ENCODE data around the gene PCF11.

PCF11 gene

DNA sequence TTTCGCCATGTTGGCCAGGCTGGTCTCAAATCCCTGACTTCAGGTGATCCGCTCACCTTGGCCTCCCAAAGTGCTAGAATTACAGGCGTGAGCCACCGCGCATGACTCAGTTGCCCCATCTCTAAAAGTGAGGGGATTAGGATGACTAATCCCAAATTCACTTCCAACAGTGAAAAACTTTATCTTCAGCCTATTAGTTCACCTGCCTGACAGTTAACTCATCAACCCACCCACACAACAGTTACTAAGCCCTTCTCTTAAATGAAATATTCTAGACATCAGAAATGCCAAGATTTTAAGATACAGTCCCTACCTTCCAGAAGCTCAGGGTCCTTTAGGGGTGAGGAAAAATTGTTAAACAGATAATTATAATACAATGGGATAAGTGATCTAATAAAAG, 34.6 kb downstream of the PCF11 start:
- TF ChIP-seq, protein P1, sequence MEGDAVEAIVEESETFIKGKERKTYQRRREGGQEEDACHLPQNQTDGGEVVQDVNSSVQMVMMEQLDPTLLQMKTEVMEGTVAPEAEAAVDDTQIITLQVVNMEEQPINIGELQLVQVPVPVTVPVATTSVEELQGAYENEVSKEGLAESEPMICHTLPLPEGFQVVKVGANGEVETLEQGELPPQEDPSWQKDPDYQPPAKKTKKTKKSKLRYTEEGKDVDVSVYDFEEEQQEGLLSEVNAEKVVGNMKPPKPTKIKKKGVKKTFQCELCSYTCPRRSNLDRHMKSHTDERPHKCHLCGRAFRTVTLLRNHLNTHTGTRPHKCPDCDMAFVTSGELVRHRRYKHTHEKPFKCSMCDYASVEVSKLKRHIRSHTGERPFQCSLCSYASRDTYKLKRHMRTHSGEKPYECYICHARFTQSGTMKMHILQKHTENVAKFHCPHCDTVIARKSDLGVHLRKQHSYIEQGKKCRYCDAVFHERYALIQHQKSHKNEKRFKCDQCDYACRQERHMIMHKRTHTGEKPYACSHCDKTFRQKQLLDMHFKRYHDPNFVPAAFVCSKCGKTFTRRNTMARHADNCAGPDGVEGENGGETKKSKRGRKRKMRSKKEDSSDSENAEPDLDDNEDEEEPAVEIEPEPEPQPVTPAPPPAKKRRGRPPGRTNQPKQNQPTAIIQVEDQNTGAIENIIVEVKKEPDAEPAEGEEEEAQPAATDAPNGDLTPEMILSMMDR (IDR thresholded peaks at IDR 0.05; ENCODE audit: control insufficient read depth, insufficient read depth, low read depth, low read length, missing control alignments) = no peak
- no peak overlapping the region for H3K4me3 ChIP-seq (ENCODE audit: control insufficient read depth, low read depth, low read length)
- DNase-seq (ENCODE audit: low read depth) = no peak

GRCh38 chr11:83191986-83192385, 35.1 kb downstream of the PCF11 start:
- H3K4me3 ChIP-seq (ENCODE audit: control insufficient read depth, low read depth, low read length) = peak overlapping the region; percentile 56
- TF ChIP-seq, protein P1 (IDR thresholded peaks at IDR 0.05; ENCODE audit: control insufficient read depth, insufficient read depth, low read depth, low read length, missing control alignments) = no peak
- no peak for DNase-seq (ENCODE audit: low read depth)

DNA sequence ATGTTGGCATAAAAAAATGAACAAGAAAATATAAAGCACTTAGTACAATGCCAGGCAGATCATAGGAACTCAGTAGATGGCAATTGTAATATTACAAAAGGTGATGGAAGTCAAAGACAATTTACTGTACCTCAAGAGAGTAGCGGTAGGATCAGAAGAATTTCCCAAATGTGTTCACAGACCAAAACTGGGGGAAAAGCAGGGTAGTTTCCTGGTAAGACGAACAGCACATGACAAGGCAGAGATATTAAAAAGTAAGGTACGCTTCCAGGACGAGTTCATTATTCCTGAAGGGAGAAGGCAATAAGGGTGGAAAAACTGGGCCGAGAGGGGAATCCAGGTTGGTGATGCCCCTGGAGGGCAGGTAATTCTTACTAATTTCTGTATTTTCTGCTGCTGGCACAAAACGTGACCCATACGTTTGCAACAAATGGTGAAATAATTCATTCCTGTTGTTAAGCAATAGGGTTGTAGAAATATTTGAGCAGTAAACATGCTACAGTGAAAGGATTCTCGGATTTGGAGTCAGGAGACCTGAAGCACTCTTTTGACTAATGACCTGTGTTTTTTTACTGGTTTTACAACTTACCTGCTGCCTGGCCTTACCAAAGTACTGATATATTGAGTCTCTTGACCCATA, 35.8 kb downstream of the PCF11 start:
- DNase-seq (ENCODE audit: low read depth) = no peak
- TF ChIP-seq, protein P1 (IDR thresholded peaks at IDR 0.05; ENCODE audit: control insufficient read depth, insufficient read depth, low read depth, low read length, missing control alignments) = no peak
- H3K4me3 ChIP-seq (ENCODE audit: control insufficient read depth, low read depth, low read length) = peak overlapping the region; percentile 56

- H3K4me3 ChIP-seq (ENCODE audit: control insufficient read depth, low read depth, low read length) = peak within 1 kb of the TSS; percentile 56
- peak; percentile 83 for DNase-seq (ENCODE audit: low read depth)
- TF ChIP-seq, protein P1 (IDR thresholded peaks at IDR 0.05; ENCODE audit: control insufficient read depth, insufficient read depth, low read depth, low read length, missing control alignments) = no peak
Observed at GRCh38 chr11:83193315-83194280, 36.7 kb downstream of the PCF11 start, which contains the start of gene ANKRD42. ANKRD42 (plus strand) TSS chr11:83193712; CDS start chr11:83194671, 959 bp downstream.

- H3K4me3 ChIP-seq (ENCODE audit: control insufficient read depth, low read depth, low read length) = peak overlapping the region; percentile 56
- TF ChIP-seq, protein P1 (IDR thresholded peaks at IDR 0.05; ENCODE audit: control insufficient read depth, insufficient read depth, low read depth, low read length, missing control alignments) = no peak
- DNase-seq (ENCODE audit: low read depth) = peak; percentile 51
Observed at GRCh38 chr11:83194281-83195142, 37.6 kb downstream of the PCF11 start.

DNA sequence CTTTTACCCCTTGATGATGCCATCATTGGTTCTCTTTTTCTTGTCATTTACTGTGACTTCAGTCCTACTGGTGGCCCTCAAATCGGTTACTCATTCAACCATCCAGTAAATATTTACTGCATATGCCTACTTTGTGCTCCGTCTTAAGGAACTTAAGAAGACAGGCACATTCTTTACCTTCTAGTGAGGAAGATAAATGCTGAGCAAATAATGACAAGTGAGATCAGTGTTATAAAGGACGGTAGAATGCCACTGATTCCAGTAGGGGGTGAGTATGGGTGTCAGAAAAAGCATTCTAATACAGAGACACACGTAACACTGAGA, 38.2 kb downstream of the PCF11 start:
- TF ChIP-seq, protein P1 (IDR thresholded peaks at IDR 0.05; ENCODE audit: control insufficient read depth, insufficient read depth, low read depth, low read length, missing control alignments) = no peak
- H3K4me3 ChIP-seq (ENCODE audit: control insufficient read depth, low read depth, low read length) = peak overlapping the region; percentile 56
- no peak for DNase-seq (ENCODE audit: low read depth)
